HL-60 (cell line): Measurements from ENCODE around the gene HADH.

Experiments
- GABPA ChIP-seq: IDR thresholded peaks from 2 replicates; pipeline ENCODE4 v1.6.1; 2012; ENCODE audit warnings: low read depth
- TF ChIP-seq, protein P1 (sequence below): IDR thresholded peaks from one replicate; pipeline ENCODE4 v1.5.1; 2011; ENCODE audit warnings: low read length, control low read depth, inconsistent platforms; ENCODE audit not compliant: insufficient read depth
- TF ChIP-seq, protein P2 (sequence below): IDR thresholded peaks from 2 replicates; pipeline ENCODE4 v1.6.1; 2012; ENCODE audit warnings: low read depth; ENCODE audit not compliant: insufficient replicate concordance

DNA sequence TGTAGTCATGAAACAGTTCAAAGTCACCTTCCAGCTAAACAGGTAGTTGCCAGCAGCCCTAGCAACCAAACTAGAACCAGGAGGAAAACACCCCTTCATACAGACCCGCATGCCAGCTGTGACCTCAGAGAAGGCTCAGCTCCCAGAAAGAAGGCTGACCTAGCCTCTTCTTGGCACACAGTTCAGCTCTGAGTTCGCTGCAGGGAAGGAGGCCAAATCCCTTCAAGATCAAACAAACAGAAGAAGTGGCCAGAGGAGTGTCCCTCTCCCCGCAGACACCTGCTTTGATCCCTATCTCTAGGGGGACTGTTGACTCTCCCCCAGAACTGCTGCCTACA is 56.0 kb downstream of the HADH start:
- TF ChIP-seq, protein P1, sequence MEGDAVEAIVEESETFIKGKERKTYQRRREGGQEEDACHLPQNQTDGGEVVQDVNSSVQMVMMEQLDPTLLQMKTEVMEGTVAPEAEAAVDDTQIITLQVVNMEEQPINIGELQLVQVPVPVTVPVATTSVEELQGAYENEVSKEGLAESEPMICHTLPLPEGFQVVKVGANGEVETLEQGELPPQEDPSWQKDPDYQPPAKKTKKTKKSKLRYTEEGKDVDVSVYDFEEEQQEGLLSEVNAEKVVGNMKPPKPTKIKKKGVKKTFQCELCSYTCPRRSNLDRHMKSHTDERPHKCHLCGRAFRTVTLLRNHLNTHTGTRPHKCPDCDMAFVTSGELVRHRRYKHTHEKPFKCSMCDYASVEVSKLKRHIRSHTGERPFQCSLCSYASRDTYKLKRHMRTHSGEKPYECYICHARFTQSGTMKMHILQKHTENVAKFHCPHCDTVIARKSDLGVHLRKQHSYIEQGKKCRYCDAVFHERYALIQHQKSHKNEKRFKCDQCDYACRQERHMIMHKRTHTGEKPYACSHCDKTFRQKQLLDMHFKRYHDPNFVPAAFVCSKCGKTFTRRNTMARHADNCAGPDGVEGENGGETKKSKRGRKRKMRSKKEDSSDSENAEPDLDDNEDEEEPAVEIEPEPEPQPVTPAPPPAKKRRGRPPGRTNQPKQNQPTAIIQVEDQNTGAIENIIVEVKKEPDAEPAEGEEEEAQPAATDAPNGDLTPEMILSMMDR, result no peak
- TF ChIP-seq, protein P2, sequence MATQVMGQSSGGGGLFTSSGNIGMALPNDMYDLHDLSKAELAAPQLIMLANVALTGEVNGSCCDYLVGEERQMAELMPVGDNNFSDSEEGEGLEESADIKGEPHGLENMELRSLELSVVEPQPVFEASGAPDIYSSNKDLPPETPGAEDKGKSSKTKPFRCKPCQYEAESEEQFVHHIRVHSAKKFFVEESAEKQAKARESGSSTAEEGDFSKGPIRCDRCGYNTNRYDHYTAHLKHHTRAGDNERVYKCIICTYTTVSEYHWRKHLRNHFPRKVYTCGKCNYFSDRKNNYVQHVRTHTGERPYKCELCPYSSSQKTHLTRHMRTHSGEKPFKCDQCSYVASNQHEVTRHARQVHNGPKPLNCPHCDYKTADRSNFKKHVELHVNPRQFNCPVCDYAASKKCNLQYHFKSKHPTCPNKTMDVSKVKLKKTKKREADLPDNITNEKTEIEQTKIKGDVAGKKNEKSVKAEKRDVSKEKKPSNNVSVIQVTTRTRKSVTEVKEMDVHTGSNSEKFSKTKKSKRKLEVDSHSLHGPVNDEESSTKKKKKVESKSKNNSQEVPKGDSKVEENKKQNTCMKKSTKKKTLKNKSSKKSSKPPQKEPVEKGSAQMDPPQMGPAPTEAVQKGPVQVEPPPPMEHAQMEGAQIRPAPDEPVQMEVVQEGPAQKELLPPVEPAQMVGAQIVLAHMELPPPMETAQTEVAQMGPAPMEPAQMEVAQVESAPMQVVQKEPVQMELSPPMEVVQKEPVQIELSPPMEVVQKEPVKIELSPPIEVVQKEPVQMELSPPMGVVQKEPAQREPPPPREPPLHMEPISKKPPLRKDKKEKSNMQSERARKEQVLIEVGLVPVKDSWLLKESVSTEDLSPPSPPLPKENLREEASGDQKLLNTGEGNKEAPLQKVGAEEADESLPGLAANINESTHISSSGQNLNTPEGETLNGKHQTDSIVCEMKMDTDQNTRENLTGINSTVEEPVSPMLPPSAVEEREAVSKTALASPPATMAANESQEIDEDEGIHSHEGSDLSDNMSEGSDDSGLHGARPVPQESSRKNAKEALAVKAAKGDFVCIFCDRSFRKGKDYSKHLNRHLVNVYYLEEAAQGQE, result no peak
- TF ChIP-seq GABPA, result no peak
